Activated CD8-positive, alpha-beta T cell treated with anti-CD3 and anti-CD28 coated beads, Interleukin-2, amount 10 ng/mL, durations not matched to agents 7 days and 5 days (primary cell): ENCODE results near the gene ATP10A. TPM values are rescaled to one million over a fixed set of nuclear protein-coding genes. Genes with fewer than 3 reads are reported as not detected.

Experiments used
- ATAC-seq: fragments of 150-1000 bp; cut with Tn5 transposase; one replicate; pipeline ENCODE4 v1.10.0; 2021; ENCODE audit warnings: moderate library complexity
- CTCF ChIA-PET: fragments of 350-600 bp; sonication (Branson Sonifier 250); formaldehyde crosslinking; loops from one replicate; lab custom pipeline; 2021; ENCODE audit warnings: antibody characterized with exemption; lab: Charles Lee
- POLR2A ChIA-PET: fragments of 350-600 bp; sonication (Branson Sonifier 250); formaldehyde crosslinking; loops from one replicate; lab custom pipeline; 2021; ENCODE audit warnings: antibody characterized with exemption; lab: Charles Lee
- DNase-seq: peaks from one replicate; pipeline ENCODE4 v3.0.0-alpha.2; 2020
- H3K27ac Mint-ChIP-seq: one replicate; pipeline ENCODE4 v1.8.0; 2021; ENCODE audit warnings: mild to moderate bottlenecking, mixed read lengths
- H3K27me3 Mint-ChIP-seq: one replicate; pipeline ENCODE4 v1.8.0; 2021; ENCODE audit warnings: low read depth, mixed read lengths
- H3K36me3 Mint-ChIP-seq: one replicate; pipeline ENCODE4 v1.8.0; 2021; ENCODE audit warnings: low read depth, mixed read lengths
- H3K4me1 Mint-ChIP-seq: one replicate; pipeline ENCODE4 v1.8.0; 2021; ENCODE audit warnings: low read depth, mixed read lengths
- H3K4me3 Mint-ChIP-seq: one replicate; pipeline ENCODE4 v1.8.0; 2021; ENCODE audit warnings: mild to moderate bottlenecking, mixed read lengths
- H3K9me3 Mint-ChIP-seq: one replicate; pipeline ENCODE4 v1.8.0; 2022; ENCODE audit warnings: mixed read lengths; ENCODE audit not compliant: insufficient read depth
- total RNA-seq, 2 experiments: library from RNA; stranded (reverse); gene quantifications; one replicate each; pipeline ENCODE4 v1.2.3, GENCODE V29; 2021

The ATP10A gene
- total RNA-seq: 10 to 100 TPM; 53.8 to 58.9 TPM

- peak within 1 kb of the TSS; percentile 96 for H3K4me3 Mint-ChIP-seq
- ChIA-PET POLR2A (interaction anchor here (1.2 to 3.9 kb wide), 4 partner anchors 10 to 28 kb away, joined by 6 to 42 read pairs (median 16); no protein-coding TSS in a partner anchor), CTCF (interaction anchor here (0.7 to 2.2 kb wide), 3 partner anchors 8 to 16 kb away, joined by 3 to 15 read pairs (median 3); no protein-coding TSS in a partner anchor)
- peak; percentile 69 for DNase-seq
- H3K9me3 Mint-ChIP-seq: no peaks in the 10 kb centered on the region
- peak; percentile 30 for ATAC-seq
- H3K27me3 Mint-ChIP-seq: peaks cover 10% of the 10 kb centered on the region
- peaks cover 40% of the 10 kb centered on the region for H3K4me1 Mint-ChIP-seq
- H3K36me3 Mint-ChIP-seq: peaks cover 37% of the 10 kb centered on the region
- H3K27ac Mint-ChIP-seq: peak within 1 kb of the TSS; percentile 95
Measured at GRCh38 chr15:25863111-25863967, at the start of gene ATP10A. Gene ATP10A (minus strand): TSS chr15:25863327. CDS start chr15:25863096, 231 bp downstream.

- ChIA-PET CTCF (no interaction called here), POLR2A (no interaction called here)
- Mint-ChIP-seq H3K27ac (no peak overlapping the region), H3K4me1 (no peaks in the 10 kb centered on the region), H3K4me3 (no peak overlapping the region), H3K27me3 (peaks cover 16% of the 10 kb centered on the region), H3K36me3 (no peaks in the 10 kb centered on the region), H3K9me3 (no peaks in the 10 kb centered on the region)
- ATAC-seq (no peak), DNase-seq (no peak)
Measured at GRCh38 chr15:25912035-25912434, 48.9 kb upstream of the ATP10A start.

GRCh38 chr15:25910832-25911231 is 47.7 kb upstream of the ATP10A start:
- Mint-ChIP-seq H3K36me3 (no peaks in the 10 kb centered on the region), H3K4me1 (no peaks in the 10 kb centered on the region), H3K9me3 (no peaks in the 10 kb centered on the region), H3K4me3 (no peak overlapping the region), H3K27ac (no peak overlapping the region), H3K27me3 (peaks cover 12% of the 10 kb centered on the region)
- DNase-seq (no peak), ATAC-seq (no peak)
- CTCF ChIA-PET: no interaction called here
- POLR2A ChIA-PET: no interaction called here

GRCh38 chr15:25909806-25910205 is 46.7 kb upstream of the ATP10A start:
- DNase-seq (no peak), ATAC-seq (no peak)
- Mint-ChIP-seq H3K9me3 (no peaks in the 10 kb centered on the region), H3K27ac (no peak overlapping the region), H3K27me3 (peaks cover 8% of the 10 kb centered on the region), H3K36me3 (no peaks in the 10 kb centered on the region), H3K4me3 (no peak overlapping the region), H3K4me1 (peaks cover 4% of the 10 kb centered on the region)
- POLR2A ChIA-PET: no interaction called here
- CTCF ChIA-PET: no interaction called here

- Mint-ChIP-seq H3K9me3 (no peaks in the 10 kb centered on the region), H3K27ac (no peak overlapping the region), H3K4me3 (no peak overlapping the region), H3K4me1 (peaks cover 4% of the 10 kb centered on the region), H3K36me3 (no peaks in the 10 kb centered on the region), H3K27me3 (peaks cover 8% of the 10 kb centered on the region)
- ChIA-PET CTCF (no interaction called here), POLR2A (no interaction called here)
- DNase-seq (no peak), ATAC-seq (no peak)
Measured at GRCh38 chr15:25909325-25909724, 46.2 kb upstream of the ATP10A start.

GRCh38 chr15:25905140-25905539 is 42.0 kb upstream of the ATP10A start:
- DNase-seq (no peak), ATAC-seq (no peak)
- H3K27me3 Mint-ChIP-seq: no peaks in the 10 kb centered on the region
- H3K27ac Mint-ChIP-seq: no peak overlapping the region
- no peaks in the 10 kb centered on the region for H3K9me3 Mint-ChIP-seq
- H3K4me3 Mint-ChIP-seq: no peak overlapping the region
- peaks cover 23% of the 10 kb centered on the region for H3K4me1 Mint-ChIP-seq
- ChIA-PET CTCF (no interaction called here), POLR2A (interaction anchor here (0.6 kb wide), 1 partner anchor 466 kb away, joined by 4 read pairs; the partner anchor contains the start of gene UBE3A)
- no peaks in the 10 kb centered on the region for H3K36me3 Mint-ChIP-seq

- CTCF ChIA-PET: interaction anchor here (1.6 to 1.7 kb wide), 2 partner anchors 30 to 119 kb away, joined by 5 to 8 read pairs; no protein-coding TSS in a partner anchor
- peak overlapping the region; percentile 4 for H3K4me3 Mint-ChIP-seq
- DNase-seq: peak; percentile 46
- H3K27ac Mint-ChIP-seq: peak overlapping the region; percentile 74
- H3K9me3 Mint-ChIP-seq: no peaks in the 10 kb centered on the region
- ATAC-seq: peak; percentile 78
- H3K4me1 Mint-ChIP-seq: peaks cover 23% of the 10 kb centered on the region
- H3K27me3 Mint-ChIP-seq: no peaks in the 10 kb centered on the region
- POLR2A ChIA-PET: no interaction called here
- no peaks in the 10 kb centered on the region for H3K36me3 Mint-ChIP-seq
Measured at GRCh38 chr15:25903024-25903581, 40.0 kb upstream of the ATP10A start.

- ATAC-seq: no peak
- CTCF ChIA-PET: no interaction called here
- Mint-ChIP-seq H3K27ac (peak overlapping the region; percentile 74), H3K27me3 (no peaks in the 10 kb centered on the region), H3K9me3 (no peaks in the 10 kb centered on the region), H3K4me1 (peaks cover 23% of the 10 kb centered on the region), H3K36me3 (no peaks in the 10 kb centered on the region), H3K4me3 (no peak overlapping the region)
- no peak for DNase-seq
- POLR2A ChIA-PET: no interaction called here
Measured at GRCh38 chr15:25901811-25902605, 38.9 kb upstream of the ATP10A start.

GRCh38 chr15:25900901-25901300 is 37.8 kb upstream of the ATP10A start:
- Mint-ChIP-seq H3K4me1 (peaks cover 23% of the 10 kb centered on the region), H3K27me3 (no peaks in the 10 kb centered on the region), H3K27ac (no peak overlapping the region), H3K9me3 (no peaks in the 10 kb centered on the region), H3K4me3 (no peak overlapping the region), H3K36me3 (no peaks in the 10 kb centered on the region)
- no peak for DNase-seq
- ChIA-PET CTCF (interaction anchor here (1.2 kb wide), 1 partner anchor 33 kb away, joined by 4 read pairs; no protein-coding TSS in a partner anchor), POLR2A (no interaction called here)
- ATAC-seq: no peak

- Mint-ChIP-seq H3K27me3 (no peaks in the 10 kb centered on the region), H3K27ac (no peak overlapping the region), H3K4me3 (no peak overlapping the region), H3K9me3 (no peaks in the 10 kb centered on the region), H3K4me1 (peaks cover 23% of the 10 kb centered on the region), H3K36me3 (no peaks in the 10 kb centered on the region)
- no peak for DNase-seq
- POLR2A ChIA-PET: no interaction called here
- CTCF ChIA-PET: interaction anchor here (1.2 kb wide), 1 partner anchor 33 kb away, joined by 4 read pairs; no protein-coding TSS in a partner anchor
- ATAC-seq: no peak
Measured at GRCh38 chr15:25900431-25900830, 37.3 kb upstream of the ATP10A start.

GRCh38 chr15:25899870-25900269 is 36.7 kb upstream of the ATP10A start:
- Mint-ChIP-seq H3K4me1 (peaks cover 19% of the 10 kb centered on the region), H3K9me3 (no peaks in the 10 kb centered on the region), H3K36me3 (no peaks in the 10 kb centered on the region), H3K4me3 (no peak overlapping the region), H3K27me3 (no peaks in the 10 kb centered on the region), H3K27ac (no peak overlapping the region)
- POLR2A ChIA-PET: no interaction called here
- CTCF ChIA-PET: interaction anchor here (1.0 kb wide), 1 partner anchor 9 kb away, joined by 3 read pairs; no protein-coding TSS in a partner anchor
- DNase-seq (no peak), ATAC-seq (no peak)
